Neural crest cell (in vitro differentiated cells): ENCODE data around the gene INSYN1. TPM values are rescaled to one million over a fixed set of nuclear protein-coding genes. Genes with fewer than 3 reads are reported as not detected.

Source experiments
- DNase-seq: peaks from one replicate; pipeline ENCODE4 v3.0.0; 2021; ENCODE audit warnings: low read depth, mixed read lengths, low spot score
- H3K27ac Mint-ChIP-seq: one replicate; pipeline ENCODE4 v1.8.0; 2021; ENCODE audit warnings: mild to moderate bottlenecking, mixed read lengths; ENCODE audit not compliant: unreplicated experiment
- H3K27me3 Mint-ChIP-seq: 2 replicates; pipeline ENCODE4 v1.8.0; 2021; ENCODE audit warnings: low read depth, mild to moderate bottlenecking, mixed read lengths
- H3K36me3 Mint-ChIP-seq: 2 replicates; pipeline ENCODE4 v1.8.0; 2021; ENCODE audit warnings: low read depth, mild to moderate bottlenecking, mixed read lengths
- H3K4me1 Mint-ChIP-seq: 2 replicates; pipeline ENCODE4 v1.8.0; 2021; ENCODE audit warnings: mixed read lengths
- H3K4me3 Mint-ChIP-seq: one replicate; pipeline ENCODE4 v1.8.0; 2021; ENCODE audit warnings: mild to moderate bottlenecking, mixed read lengths
- H3K9me3 Mint-ChIP-seq: 2 replicates; pipeline ENCODE4 v1.8.0; 2021; ENCODE audit warnings: mixed read lengths
- total RNA-seq: library from RNA; stranded (reverse); gene quantifications from 2 replicates; pipeline ENCODE4 v1.2.1, GENCODE V29; 2021
- TF ChIP-seq, protein P1 (sequence below): fragments of 200-600 bp; sonication (generic); conservative IDR thresholded peaks from 2 replicates; pipeline ENCODE4 v1.5.0; 2021; ENCODE audit warnings: antibody characterized with exemption, mild to moderate bottlenecking

Gene INSYN1
- total RNA-seq, 1 donor from 2014 or later = 9.5 TPM

DNA sequence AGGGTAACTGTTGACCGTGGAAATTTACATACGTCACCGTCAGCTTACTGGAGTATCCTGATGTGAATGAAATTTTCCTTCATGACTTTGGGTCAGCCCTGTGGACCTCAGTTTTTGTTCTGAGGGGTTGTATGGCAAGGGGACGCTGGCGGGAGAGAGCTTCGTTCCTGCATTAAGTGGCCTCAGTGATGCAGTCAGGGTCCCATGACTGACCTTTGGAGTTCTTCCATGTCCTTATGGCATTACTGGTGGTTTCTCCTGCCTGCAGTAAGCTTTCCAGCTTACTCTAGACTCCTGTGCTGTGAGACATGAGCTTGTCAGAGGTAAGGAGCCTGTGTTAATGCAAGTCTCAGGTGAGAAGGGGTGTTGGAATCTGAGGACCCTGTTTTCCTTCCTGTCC is 67.2 kb downstream of the INSYN1 start:
- no peak for DNase-seq
- Mint-ChIP-seq H3K36me3 (no peaks in the 10 kb centered on the region), H3K4me1 (peaks cover 34% of the 10 kb centered on the region), H3K27me3 (peaks cover 2% of the 10 kb centered on the region), H3K27ac (no peak overlapping the region), H3K9me3 (no peaks in the 10 kb centered on the region), H3K4me3 (peak overlapping the region; percentile 93)
- TF ChIP-seq, protein P1, sequence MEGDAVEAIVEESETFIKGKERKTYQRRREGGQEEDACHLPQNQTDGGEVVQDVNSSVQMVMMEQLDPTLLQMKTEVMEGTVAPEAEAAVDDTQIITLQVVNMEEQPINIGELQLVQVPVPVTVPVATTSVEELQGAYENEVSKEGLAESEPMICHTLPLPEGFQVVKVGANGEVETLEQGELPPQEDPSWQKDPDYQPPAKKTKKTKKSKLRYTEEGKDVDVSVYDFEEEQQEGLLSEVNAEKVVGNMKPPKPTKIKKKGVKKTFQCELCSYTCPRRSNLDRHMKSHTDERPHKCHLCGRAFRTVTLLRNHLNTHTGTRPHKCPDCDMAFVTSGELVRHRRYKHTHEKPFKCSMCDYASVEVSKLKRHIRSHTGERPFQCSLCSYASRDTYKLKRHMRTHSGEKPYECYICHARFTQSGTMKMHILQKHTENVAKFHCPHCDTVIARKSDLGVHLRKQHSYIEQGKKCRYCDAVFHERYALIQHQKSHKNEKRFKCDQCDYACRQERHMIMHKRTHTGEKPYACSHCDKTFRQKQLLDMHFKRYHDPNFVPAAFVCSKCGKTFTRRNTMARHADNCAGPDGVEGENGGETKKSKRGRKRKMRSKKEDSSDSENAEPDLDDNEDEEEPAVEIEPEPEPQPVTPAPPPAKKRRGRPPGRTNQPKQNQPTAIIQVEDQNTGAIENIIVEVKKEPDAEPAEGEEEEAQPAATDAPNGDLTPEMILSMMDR = no peak

Other genes with a start within 250 kb of the INSYN1 start
- 51.0 and 54.9 TPM in 2 replicates for gene NPTN, start 120.0 kb downstream of the INSYN1 start, total RNA-seq
- gene CD276, start 69.0 kb downstream of the INSYN1 start, total RNA-seq = 184 and 199 TPM in 2 replicates
- not detected in 2 replicates for gene TBC1D21, start 120.2 kb upstream of the INSYN1 start, total RNA-seq
- 17.3 and 19.9 TPM in 2 replicates for gene LOXL1, start 173.1 kb upstream of the INSYN1 start, total RNA-seq
- gene STOML1, start 238.9 kb upstream of the INSYN1 start, total RNA-seq = 8.7 and 9.7 TPM in 2 replicates
- 30.6 and 38.0 TPM in 2 replicates for gene PML, start 241.4 kb upstream of the INSYN1 start, total RNA-seq